Measurements from ENCODE around the gene RPUSD1. TPM values are rescaled to one million over a fixed set of nuclear protein-coding genes. Genes with fewer than 3 reads are reported as not detected.

Gene RPUSD1
- total and polyA plus RNA-seq, 8 donors: 6.2 to 21.1 (median 9.8) TPM

DNA sequence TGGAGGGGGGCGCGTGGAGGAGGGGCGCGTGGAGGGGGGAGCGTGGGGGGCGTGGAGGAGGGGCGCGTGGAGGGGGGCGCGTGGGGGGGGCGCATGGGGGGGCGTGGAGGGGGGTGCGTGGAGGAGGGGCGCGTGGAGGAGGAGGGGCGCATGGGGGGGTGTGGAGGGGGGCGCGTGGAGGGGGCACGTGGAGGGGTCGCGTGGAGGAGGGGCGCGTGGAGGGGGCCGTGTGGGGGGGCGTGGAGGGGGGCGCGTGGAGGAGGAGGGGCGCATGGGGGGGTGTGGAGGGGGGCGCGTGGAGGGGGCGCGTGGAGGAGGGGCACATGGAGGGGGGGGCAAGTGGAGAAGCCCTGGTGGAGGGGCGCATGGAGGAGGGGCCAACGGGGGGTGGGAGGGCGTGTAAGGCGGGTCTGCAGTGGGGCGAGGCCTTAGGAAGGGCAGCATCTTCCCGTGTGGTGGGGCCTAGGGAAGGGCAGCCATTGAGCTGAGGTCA is 20.4 kb downstream of the RPUSD1 start:
- no peak for FAIRE-seq

DNA sequence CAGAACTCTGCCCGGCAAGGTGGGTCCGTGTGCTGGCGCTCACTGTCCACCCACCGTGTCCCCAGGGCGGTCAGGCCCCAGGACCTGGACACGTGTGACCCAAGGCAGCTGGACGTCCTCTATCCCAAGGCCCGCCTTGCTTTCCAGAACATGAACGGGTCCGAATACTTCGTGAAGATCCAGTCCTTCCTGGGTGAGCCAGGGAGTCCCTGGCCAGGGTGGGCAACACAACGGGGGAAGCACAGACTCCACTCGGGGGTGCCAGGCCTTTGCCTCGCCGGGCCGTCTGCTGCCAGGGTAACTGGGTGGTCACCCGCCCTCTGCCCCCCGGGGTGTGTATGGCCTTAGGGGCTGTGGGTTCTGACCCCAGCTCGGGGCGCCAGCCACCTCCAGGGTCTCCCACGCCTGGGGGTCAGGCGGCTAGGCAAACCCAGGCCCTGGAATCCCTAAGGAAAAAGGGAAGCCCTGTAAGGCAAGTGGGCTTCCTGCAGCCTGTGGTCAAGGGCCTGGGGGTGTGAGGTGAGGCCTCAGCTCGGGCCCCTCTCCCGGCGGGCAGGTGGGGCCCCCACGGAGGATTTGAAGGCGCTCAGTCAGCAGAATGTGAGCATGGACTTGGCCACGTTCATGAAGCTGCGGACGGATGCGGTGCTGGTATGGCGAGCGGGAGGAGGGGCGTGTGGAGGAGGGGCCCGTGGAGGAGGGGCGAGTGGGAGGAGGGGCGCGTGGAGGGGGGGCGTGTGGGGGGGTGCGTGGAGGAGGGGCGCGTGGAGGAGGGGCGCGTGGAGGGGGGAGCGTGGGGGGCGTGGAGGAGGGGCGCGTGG is 21.2 kb downstream of the RPUSD1 start:
- WGBS, 2 donors: 59 to 66% methylated on average over 34 to 35 of the region's 48 CpGs
- Histone ChIP-seq H3K4me3 (no peak overlapping the region), H3K4me1 (no peaks in the 10 kb centered on the region), H3K27ac (no peak overlapping the region), H3K36me3 (no peaks in the 10 kb centered on the region), H3K27me3 (no peaks in the 10 kb centered on the region), H3K9me3 (no peaks in the 10 kb centered on the region)
- DNase-seq: peak in 1 of 6 donors; percentile 76
- ATAC-seq: no peak
- TF ChIP-seq, protein P1, sequence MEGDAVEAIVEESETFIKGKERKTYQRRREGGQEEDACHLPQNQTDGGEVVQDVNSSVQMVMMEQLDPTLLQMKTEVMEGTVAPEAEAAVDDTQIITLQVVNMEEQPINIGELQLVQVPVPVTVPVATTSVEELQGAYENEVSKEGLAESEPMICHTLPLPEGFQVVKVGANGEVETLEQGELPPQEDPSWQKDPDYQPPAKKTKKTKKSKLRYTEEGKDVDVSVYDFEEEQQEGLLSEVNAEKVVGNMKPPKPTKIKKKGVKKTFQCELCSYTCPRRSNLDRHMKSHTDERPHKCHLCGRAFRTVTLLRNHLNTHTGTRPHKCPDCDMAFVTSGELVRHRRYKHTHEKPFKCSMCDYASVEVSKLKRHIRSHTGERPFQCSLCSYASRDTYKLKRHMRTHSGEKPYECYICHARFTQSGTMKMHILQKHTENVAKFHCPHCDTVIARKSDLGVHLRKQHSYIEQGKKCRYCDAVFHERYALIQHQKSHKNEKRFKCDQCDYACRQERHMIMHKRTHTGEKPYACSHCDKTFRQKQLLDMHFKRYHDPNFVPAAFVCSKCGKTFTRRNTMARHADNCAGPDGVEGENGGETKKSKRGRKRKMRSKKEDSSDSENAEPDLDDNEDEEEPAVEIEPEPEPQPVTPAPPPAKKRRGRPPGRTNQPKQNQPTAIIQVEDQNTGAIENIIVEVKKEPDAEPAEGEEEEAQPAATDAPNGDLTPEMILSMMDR (IDR thresholded peaks at IDR 0.05): no peak
- FAIRE-seq: no peak
- intact Hi-C loops (cut with DNase I): no loop called here

More for the DNA sequence above, 20.4 kb downstream of the RPUSD1 start:
- no peaks in the 10 kb centered on the region for H3K4me1 ChIP-seq
- H3K27me3 ChIP-seq: no peaks in the 10 kb centered on the region
- intact Hi-C loops (cut with DNase I): no loop called here
- H3K36me3 ChIP-seq: no peaks in the 10 kb centered on the region
- DNase-seq: no peak
- no peaks in the 10 kb centered on the region for H3K9me3 ChIP-seq
- TF ChIP-seq, protein P1 (IDR thresholded peaks at IDR 0.05): no peak
- H3K4me3 ChIP-seq: no peak overlapping the region
- no peak overlapping the region for H3K27ac ChIP-seq
- ATAC-seq: no peak
- WGBS, 2 donors: 46 to 53% methylated on average over 8 to 15 of the region's 38 CpGs

DNA sequence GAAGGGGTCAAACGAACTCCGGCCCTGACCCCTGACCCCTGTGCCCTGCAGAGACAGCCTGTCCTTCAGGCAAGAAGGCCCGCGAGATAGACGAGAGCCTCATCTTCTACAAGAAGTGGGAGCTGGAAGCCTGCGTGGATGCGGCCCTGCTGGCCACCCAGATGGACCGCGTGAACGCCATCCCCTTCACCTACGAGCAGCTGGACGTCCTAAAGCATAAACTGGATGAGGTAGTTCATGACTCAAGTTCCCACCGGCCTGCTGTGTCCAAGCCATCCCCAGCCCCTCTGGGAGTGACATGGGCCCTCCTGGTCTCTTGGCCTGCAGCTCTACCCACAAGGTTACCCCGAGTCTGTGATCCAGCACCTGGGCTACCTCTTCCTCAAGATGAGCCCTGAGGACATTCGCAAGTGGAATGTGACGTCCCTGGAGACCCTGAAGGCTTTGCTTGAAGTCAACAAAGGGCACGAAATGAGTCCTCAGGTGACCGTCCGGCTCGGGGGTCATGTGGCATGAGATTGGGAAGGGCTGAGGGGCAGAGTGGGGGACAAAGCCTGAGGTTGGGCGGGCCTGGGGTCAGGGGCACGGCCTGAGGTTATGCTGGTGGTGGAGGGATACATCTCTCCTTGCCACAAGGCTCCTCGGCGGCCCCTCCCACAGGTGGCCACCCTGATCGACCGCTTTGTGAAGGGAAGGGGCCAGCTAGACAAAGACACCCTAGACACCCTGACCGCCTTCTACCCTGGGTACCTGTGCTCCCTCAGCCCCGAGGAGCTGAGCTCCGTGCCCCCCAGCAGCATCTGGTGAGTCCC is 22.0 kb downstream of the RPUSD1 start:
- intact Hi-C loops (cut with DNase I): no loop called here
- Histone ChIP-seq H3K27ac (no peak overlapping the region), H3K36me3 (no peaks in the 10 kb centered on the region), H3K4me1 (no peaks in the 10 kb centered on the region), H3K27me3 (no peaks in the 10 kb centered on the region), H3K9me3 (no peaks in the 10 kb centered on the region), H3K4me3 (no peak overlapping the region)
- DNase-seq (no peak), FAIRE-seq (no peak), ATAC-seq (no peak)
- TF ChIP-seq, protein P1 (IDR thresholded peaks at IDR 0.05): no peak
- 69% methylated on average over 28 to 29 of the region's 29 CpGs for WGBS, 2 donors

DNA sequence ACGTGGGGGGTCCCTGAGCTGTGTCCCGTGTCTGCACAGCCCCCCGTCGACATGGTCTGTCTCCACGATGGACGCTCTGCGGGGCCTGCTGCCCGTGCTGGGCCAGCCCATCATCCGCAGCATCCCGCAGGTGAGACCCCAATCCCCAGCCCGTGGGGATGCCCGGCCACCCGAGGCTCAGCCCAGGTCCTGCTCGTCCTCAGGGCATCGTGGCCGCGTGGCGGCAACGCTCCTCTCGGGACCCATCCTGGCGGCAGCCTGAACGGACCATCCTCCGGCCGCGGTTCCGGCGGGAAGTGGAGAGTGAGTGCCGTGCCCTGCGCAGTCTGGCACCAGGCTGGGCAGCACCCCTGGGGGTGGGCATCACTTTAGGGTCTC is 22.7 kb downstream of the RPUSD1 start:
- H3K4me1 ChIP-seq: no peaks in the 10 kb centered on the region
- ATAC-seq (no peak), FAIRE-seq (no peak), DNase-seq (peak in 1 of 6 donors; percentile 28)
- no peaks in the 10 kb centered on the region for H3K27me3 ChIP-seq
- H3K4me3 ChIP-seq: no peak overlapping the region
- 74 to 87% methylated on average over 29 of the region's 29 CpGs for WGBS, 2 donors
- no peaks in the 10 kb centered on the region for H3K9me3 ChIP-seq
- TF ChIP-seq, protein P1 (IDR thresholded peaks at IDR 0.05): no peak
- H3K36me3 ChIP-seq: no peaks in the 10 kb centered on the region
- no peak overlapping the region for H3K27ac ChIP-seq
- intact Hi-C loops (cut with DNase I): no loop called here

All from pancreas (tissue), 10 donors.